ENCODE measurements around the gene UST.

Gene UST

DNA sequence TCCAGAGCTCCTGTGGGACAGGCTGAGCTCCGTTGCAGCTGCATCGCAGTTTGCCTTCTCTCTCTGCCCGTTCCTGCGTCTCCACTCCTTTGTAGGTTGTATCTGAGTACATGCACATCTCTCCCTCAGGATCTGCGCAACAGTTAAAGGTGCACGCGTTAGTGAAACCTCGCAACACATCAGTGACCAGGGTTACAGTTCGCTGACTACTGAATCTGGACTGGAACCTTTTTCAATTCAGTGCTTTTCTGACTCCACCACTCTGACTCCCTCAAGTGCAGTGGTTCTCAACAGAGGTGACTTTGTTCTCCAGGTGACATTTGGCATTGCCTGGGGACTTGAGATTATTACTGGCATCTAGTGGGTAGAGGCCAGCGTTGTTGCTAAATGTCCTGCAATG lies 44.0 kb downstream of the UST start:
- no peak for DNase-seq (ENCODE audit: low read depth)
- TF ChIP-seq, protein P1, sequence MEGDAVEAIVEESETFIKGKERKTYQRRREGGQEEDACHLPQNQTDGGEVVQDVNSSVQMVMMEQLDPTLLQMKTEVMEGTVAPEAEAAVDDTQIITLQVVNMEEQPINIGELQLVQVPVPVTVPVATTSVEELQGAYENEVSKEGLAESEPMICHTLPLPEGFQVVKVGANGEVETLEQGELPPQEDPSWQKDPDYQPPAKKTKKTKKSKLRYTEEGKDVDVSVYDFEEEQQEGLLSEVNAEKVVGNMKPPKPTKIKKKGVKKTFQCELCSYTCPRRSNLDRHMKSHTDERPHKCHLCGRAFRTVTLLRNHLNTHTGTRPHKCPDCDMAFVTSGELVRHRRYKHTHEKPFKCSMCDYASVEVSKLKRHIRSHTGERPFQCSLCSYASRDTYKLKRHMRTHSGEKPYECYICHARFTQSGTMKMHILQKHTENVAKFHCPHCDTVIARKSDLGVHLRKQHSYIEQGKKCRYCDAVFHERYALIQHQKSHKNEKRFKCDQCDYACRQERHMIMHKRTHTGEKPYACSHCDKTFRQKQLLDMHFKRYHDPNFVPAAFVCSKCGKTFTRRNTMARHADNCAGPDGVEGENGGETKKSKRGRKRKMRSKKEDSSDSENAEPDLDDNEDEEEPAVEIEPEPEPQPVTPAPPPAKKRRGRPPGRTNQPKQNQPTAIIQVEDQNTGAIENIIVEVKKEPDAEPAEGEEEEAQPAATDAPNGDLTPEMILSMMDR (conservative IDR thresholded peaks at IDR 0.05; ENCODE audit: low read depth, low read length), result no peak
- H3K4me3 ChIP-seq (ENCODE audit: low read depth, low read length), result no peak overlapping the region

DNA sequence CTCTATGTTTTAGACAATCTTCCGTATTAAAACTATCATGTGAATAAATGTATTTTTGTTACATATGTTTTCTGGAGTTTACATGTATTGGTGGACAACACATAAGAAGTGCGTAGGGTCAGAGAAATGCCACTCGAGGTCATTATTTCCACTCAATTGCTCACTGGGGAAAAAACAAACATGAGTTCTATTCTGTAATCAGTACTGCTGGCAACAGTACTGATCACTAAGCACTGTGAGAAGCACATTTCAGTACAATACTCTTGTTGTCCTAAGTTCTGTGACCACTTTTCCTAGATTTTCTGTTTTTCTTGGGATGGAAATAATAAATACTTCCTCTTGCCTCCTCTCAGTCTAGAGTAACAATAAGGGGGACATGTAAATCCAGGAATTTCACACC lies 44.5 kb downstream of the UST start:
- no peak overlapping the region for H3K4me3 ChIP-seq (ENCODE audit: low read depth, low read length)
- no peak for DNase-seq (ENCODE audit: low read depth)
- TF ChIP-seq, protein P1 (conservative IDR thresholded peaks at IDR 0.05; ENCODE audit: low read depth, low read length), result no peak

DNA sequence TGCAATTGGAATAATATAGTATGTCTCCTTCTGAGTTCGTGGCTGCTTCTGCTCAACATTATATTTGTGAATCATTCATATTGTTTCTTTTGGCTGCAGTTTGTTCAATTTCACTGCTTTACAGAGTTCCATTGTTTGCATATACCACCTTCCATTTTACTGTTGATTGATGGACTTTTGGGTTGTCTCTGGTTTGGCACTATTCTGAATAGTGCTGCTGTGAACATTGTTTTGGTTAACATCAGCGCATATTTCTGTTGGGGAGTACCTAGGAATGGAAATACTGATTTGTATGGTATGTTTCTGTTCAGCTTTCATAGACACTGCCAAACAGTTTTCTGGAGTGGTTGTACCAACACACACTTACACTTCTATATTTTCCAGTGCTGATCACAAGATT lies 46.9 kb downstream of the UST start:
- no peak overlapping the region for H3K4me3 ChIP-seq (ENCODE audit: low read depth, low read length)
- TF ChIP-seq, protein P1 (conservative IDR thresholded peaks at IDR 0.05; ENCODE audit: low read depth, low read length), result no peak
- no peak for DNase-seq (ENCODE audit: low read depth)

GRCh38 chr6:148794797-148795196 lies 48.0 kb downstream of the UST start:
- no peak for DNase-seq (ENCODE audit: low read depth)
- no peak overlapping the region for H3K4me3 ChIP-seq (ENCODE audit: low read depth, low read length)
- TF ChIP-seq, protein P1 (conservative IDR thresholded peaks at IDR 0.05; ENCODE audit: low read depth, low read length), result no peak

GRCh38 chr6:148795563-148795962 lies 48.7 kb downstream of the UST start:
- TF ChIP-seq, protein P1 (conservative IDR thresholded peaks at IDR 0.05; ENCODE audit: low read depth, low read length), result no peak
- DNase-seq (ENCODE audit: low read depth), result no peak
- H3K4me3 ChIP-seq (ENCODE audit: low read depth, low read length), result no peak overlapping the region

- no peak for DNase-seq (ENCODE audit: low read depth)
- TF ChIP-seq, protein P1 (conservative IDR thresholded peaks at IDR 0.05; ENCODE audit: low read depth, low read length), result no peak
Observed at GRCh38 chr6:148799647-148800046, 52.8 kb downstream of the UST start.

GRCh38 chr6:148800536-148800935 lies 53.7 kb downstream of the UST start:
- no peak overlapping the region for H3K4me3 ChIP-seq (ENCODE audit: low read depth, low read length)
- no peak for DNase-seq (ENCODE audit: low read depth)

More at GRCh38 chr6:148799647-148800046, 52.8 kb downstream of the UST start:
- no peak overlapping the region for H3K4me3 ChIP-seq (ENCODE audit: low read depth, low read length)

More at GRCh38 chr6:148800536-148800935, 53.7 kb downstream of the UST start:
- TF ChIP-seq, protein P1 (conservative IDR thresholded peaks at IDR 0.05; ENCODE audit: low read depth, low read length), result no peak
